GM19438 (cell line): ENCODE results near the gene THPO.

Experiments
- ATAC-seq: cut with Tn5 transposase; IDR thresholded peaks from one replicate; pipeline ENCODE4 v1.9.1; 2021; ENCODE audit warnings: low read depth; ENCODE audit not compliant: unreplicated experiment

THPO gene

GRCh38 chr3:184377882-184378445 is at the start of gene THPO:
THPO (minus strand) TSS chr3:184378207; CDS start chr3:184376259, 1,948 bp downstream.
- no peak for ATAC-seq

DNA sequence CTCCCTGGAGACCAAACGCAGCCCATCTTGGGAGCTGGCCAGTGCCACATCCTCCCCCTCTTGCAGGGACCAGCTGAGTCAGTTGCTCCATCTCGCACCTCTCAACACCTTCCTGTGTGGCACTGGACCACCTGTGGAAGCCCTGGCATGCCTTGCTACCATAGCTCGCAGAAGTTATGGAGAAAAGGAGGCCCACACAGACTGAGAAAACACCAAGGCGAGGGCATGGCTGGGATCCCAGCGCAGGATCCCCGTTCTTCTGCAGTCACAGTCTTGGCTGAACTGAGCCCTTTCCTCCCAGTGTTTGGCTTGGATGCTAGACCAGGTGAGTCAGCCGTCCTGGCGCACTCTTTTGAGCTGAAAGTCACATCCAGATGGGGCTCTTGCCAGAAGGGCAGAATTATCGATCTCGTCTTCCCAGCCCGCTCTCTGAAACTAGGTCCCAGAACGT is 48.7 kb upstream of the THPO start:
- no peak for ATAC-seq

GRCh38 chr3:184423561-184423960 is 45.6 kb upstream of the THPO start:
- ATAC-seq, result no peak

GRCh38 chr3:184419171-184419570 is 41.2 kb upstream of the THPO start:
- no peak for ATAC-seq

GRCh38 chr3:184417619-184418327 is 39.8 kb upstream of the THPO start:
- no peak for ATAC-seq

DNA sequence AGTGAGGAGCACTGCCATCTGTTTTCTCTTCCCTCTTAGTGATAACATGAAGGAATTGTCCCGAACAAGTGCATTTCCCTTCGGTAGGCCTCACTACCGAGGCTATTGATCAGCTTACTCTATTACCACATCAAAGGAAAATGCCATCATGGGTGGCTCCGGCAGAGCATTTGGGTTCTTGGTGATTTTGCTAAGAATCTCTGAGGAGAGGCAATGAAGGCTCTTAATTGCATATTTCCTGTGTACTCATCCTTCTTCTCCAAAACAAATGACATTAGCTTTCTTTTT is 37.1 kb upstream of the THPO start:
- no peak for ATAC-seq

DNA sequence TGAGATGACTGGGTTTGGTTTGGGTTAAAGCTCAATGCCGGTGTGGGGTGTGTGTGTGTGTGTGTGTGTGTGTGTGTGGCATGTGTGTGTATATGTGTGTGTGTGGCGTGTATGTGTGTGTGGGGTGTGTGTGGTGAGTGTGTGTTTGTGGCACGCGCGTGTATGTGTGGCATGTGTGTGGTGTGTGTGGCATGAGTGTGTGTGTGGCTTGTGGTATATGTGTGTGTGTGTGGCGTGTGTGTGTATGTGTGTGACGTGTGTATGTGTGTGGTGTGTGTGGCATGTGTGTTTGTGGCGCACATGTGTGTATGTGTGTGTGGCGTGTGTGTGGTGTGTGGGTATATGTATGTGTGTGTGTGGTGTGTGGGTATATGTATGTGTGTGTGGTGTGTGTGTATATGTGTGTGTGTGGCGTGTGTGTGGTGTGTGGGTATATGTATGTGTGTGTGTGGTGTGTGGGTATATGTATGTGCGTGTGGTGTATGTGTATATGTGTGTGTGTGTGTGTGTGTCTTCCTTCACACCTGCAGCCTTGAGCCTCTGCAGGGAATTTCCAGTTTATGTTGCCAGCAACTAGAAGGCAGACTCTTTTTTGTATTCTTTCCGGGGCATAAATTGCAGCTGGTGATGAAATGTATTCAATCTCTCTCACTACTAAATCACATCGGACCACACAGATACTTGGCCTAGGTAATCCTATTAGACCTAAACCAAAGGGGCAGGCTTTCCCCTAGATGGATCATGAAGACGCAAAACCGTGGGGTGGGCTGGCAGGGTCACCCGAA is 36.6 kb upstream of the THPO start:
- ATAC-seq, result no peak

- ATAC-seq, result no peak
These were observed 32.0 kb upstream of the THPO start for GRCh38 chr3:184409946-184410500.

DNA sequence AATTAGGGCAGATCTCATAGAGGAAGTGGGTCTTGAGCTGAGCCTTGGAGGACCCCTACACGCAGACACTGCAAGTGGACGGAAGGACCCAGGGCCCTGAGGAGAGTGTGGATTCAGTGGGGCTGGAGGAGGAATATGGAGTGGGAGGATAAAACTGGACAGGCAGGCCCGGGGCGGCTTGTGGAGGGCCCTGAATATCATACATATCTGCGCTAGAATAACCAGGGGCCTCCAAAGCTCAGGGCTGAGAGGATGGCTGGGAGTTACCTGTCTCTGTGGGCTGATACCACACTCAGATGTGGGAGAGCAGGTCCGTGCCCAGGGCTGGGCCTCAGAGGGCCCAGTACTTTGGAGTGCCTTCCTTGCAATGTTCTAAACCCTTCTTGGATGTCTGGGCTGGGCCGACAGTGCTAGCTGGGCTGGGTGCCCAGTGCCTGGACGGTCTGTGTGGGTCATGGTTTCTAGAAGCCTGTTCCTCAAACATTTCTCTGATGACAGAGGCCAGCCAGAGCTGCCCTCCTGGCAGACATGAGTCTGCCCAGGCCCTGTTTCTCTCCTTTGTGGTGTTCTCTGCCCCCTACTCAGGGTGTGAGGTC is 31.4 kb upstream of the THPO start:
- ATAC-seq, result no peak

GRCh38 chr3:184405075-184406030 is 27.3 kb upstream of the THPO start:
- no peak for ATAC-seq

- ATAC-seq, result no peak
These were observed 21.4 kb upstream of the THPO start for GRCh38 chr3:184399410-184399809.

GRCh38 chr3:184395320-184395660 is 17.3 kb upstream of the THPO start:
- ATAC-seq, result no peak

- no peak for ATAC-seq
These were observed 13.3 kb upstream of the THPO start for GRCh38 chr3:184391266-184391665.

GRCh38 chr3:184389935-184390528 is 12.0 kb upstream of the THPO start:
- no peak for ATAC-seq

DNA sequence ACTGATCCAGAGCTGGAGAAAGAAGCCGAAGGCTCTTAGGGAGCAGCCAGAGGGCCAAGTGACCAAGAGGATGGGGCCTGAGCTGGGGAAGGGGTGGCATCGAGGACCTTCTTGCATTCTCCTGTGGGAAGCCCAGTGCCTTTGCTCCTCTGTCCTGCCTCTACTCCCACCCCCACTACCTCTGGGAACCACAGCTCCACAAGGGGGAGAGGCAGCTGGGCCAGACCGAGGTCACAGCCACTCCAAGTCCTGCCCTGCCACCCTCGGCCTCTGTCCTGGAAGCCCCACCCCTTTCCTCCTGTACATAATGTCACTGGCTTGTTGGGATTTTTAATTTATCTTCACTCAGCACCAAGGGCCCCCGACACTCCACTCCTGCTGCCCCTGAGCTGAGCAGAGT is 11.4 kb upstream of the THPO start:
- ATAC-seq, result no peak

DNA sequence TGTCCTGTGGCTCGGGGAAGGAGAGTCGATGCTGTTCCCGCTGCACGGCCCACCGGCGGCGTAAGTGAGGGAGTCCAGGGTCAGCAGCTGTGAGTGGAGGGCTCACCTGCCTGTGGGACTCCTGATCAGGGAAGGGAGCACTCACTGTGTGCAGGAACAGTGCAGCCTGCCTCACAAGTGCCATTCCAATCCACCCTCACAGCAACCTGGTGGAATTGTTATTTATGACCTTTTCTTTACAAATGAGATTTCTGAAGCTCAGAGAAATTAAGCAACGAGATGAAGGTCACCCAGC is 10.9 kb upstream of the THPO start:
- ATAC-seq, result no peak

DNA sequence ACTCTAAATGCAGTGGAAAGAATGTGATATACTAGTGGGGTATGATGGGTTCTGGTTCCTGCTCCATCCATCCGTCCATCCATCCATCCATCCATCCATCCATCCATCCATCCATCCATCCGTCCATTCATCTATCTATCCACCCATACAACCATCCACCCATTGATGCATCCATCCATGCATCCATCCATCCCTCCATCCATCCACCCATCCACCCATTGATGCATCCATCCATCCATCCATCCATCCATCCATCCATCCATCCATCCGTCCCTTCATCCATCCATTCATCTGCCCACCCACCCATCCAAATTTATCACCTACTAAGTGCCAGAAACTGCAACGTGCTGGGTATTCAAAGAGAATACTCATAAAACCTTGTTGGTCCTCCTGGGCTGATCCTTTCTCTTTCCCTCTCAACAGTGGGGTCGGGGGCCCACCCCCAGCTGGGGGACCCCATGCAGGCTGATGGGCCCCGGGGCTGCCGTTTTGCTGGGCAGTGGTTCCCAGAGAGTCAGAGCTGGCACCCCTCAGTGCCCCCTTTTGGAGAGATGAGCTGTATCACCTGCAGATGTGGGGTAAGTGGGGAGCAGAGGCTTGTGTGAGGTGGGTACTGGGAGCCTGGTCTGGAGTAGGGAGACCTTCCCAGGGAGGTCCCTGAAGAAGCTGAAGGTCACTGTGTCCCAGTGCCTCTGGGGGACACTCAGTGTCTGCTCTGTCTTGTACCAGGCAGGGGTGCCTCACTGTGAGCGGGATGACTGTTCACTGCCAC is 10.3 kb upstream of the THPO start:
- no peak for ATAC-seq

GRCh38 chr3:184387174-184387714 is 9.2 kb upstream of the THPO start:
- no peak for ATAC-seq
